BJ (cell line): ENCODE measurements around the gene IFIT1B. TPM values are rescaled to one million over a fixed set of nuclear protein-coding genes. Genes with fewer than 3 reads are reported as not detected.
A peak's percentile ranks its signal among the peaks of the same experiment; 100 is the strongest.

ENCODE experiments used
- CTCF ChIA-PET: fragments of 350-600 bp; formaldehyde crosslinking; extraction: SDS; loops from one replicate; lab custom pipeline; 2021; ENCODE audit warnings: antibody characterized with exemption, inconsistent platforms; lab: Yijun Ruan, JAX
- POLR2A ChIA-PET: fragments of 300-600 bp; sonication (Branson Sonifier 250); formaldehyde crosslinking; extraction: SDS; loops from one replicate; lab custom pipeline; 2021; ENCODE audit warnings: antibody characterized with exemption; lab: Charles Lee
- DNase-seq: peaks from one replicate; pipeline ENCODE4 v3.0.0-alpha.2; 2011; ENCODE audit warnings: low read depth
- H3K27me3 ChIP-seq: 2 replicates; pipeline ENCODE4 v1.6.0; 2011; ENCODE audit warnings: low read length; ENCODE audit not compliant: control insufficient read depth, insufficient read depth
- H3K36me3 ChIP-seq: 2 replicates; pipeline ENCODE4 v1.5.1; 2011; ENCODE audit warnings: low read length; ENCODE audit not compliant: control insufficient read depth, insufficient read depth
- H3K4me3 ChIP-seq: 2 replicates; pipeline ENCODE4 v1.5.1; 2011; ENCODE audit warnings: low read depth, mild to moderate bottlenecking, control low read depth, low read length
- polyA plus RNA-seq: library from polyadenylated mRNA; depleted of rRNA; stranded (reverse); fragments of >200 nt; gene quantifications from 2 replicates; pipeline ENCODE4 v1.2.3, GENCODE V29; 2011
- TF ChIP-seq, protein P1 (sequence below): IDR thresholded peaks from 2 replicates; pipeline ENCODE4 v1.5.1; 2011; ENCODE audit warnings: low read depth, mild to moderate bottlenecking, control low read depth, inconsistent platforms, low read length, moderate library complexity; ENCODE audit not compliant: insufficient read depth

Gene IFIT1B
- polyA plus RNA-seq, 1 experiment, result not detected

DNA sequence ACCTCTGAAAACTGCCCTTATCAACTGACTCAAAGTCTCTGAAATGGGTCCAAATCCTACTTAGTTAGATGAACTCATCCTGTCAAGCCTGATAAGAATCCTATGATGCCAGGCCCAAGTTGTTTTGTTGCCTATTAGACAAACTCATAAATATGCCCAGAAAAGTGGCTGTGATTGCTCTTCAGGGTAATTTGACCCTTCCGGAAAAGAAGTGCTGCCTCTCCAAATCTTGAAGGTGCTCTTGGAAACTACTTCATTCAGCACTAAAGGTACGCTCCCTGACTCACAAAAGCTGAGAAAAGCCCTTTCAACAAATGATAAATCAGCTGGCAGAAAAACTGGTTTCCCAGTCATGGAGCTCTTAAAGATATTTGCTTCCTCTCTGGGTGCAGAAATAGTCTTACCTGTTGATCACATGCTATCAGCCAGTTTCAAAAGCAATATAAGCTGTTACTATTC is 43.2 kb downstream of the IFIT1B start:
- no peaks in the 10 kb centered on the region for H3K27me3 ChIP-seq
- no peak for DNase-seq
- no peak overlapping the region for H3K4me3 ChIP-seq
- ChIA-PET POLR2A (no interaction called here), CTCF (interaction anchor here (0.6 to 1.0 kb wide), 2 partner anchors 136 to 727 kb away, joined by 3 to 4 read pairs; no protein-coding TSS in a partner anchor)
- no peaks in the 10 kb centered on the region for H3K36me3 ChIP-seq
- TF ChIP-seq, protein P1, sequence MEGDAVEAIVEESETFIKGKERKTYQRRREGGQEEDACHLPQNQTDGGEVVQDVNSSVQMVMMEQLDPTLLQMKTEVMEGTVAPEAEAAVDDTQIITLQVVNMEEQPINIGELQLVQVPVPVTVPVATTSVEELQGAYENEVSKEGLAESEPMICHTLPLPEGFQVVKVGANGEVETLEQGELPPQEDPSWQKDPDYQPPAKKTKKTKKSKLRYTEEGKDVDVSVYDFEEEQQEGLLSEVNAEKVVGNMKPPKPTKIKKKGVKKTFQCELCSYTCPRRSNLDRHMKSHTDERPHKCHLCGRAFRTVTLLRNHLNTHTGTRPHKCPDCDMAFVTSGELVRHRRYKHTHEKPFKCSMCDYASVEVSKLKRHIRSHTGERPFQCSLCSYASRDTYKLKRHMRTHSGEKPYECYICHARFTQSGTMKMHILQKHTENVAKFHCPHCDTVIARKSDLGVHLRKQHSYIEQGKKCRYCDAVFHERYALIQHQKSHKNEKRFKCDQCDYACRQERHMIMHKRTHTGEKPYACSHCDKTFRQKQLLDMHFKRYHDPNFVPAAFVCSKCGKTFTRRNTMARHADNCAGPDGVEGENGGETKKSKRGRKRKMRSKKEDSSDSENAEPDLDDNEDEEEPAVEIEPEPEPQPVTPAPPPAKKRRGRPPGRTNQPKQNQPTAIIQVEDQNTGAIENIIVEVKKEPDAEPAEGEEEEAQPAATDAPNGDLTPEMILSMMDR, result no peak

DNA sequence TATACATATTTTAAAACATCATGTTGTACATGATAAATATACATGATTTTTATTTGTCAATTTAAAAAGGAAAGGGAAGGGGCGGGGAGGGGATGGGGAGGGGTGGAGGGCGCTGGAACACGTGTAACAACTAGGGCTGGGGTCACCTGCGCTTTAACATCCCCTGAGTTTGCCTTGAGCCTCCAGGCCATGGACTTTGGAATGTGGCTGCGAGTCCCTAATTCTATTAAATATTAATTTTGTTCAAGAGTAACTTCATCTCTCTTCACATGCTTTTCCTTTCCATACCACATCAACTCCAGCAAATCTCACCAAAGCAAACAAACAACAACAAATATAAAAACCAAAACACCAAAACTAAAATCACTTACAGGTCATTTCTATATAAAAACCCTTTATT is 47.1 kb downstream of the IFIT1B start:
- DNase-seq, result no peak
- TF ChIP-seq, protein P1, result no peak
- Histone ChIP-seq H3K27me3 (no peaks in the 10 kb centered on the region), H3K36me3 (no peaks in the 10 kb centered on the region), H3K4me3 (no peak overlapping the region)
- ChIA-PET POLR2A (interaction anchor here (0.5 kb wide), 1 partner anchor 105 kb away, joined by 4 read pairs; no protein-coding TSS in a partner anchor), CTCF (interaction anchor here (0.8 to 4.2 kb wide), 4 partner anchors 10 to 140 kb away, joined by 3 to 22 read pairs (median 4); partner anchors contain the start of gene IFIT5)

DNA sequence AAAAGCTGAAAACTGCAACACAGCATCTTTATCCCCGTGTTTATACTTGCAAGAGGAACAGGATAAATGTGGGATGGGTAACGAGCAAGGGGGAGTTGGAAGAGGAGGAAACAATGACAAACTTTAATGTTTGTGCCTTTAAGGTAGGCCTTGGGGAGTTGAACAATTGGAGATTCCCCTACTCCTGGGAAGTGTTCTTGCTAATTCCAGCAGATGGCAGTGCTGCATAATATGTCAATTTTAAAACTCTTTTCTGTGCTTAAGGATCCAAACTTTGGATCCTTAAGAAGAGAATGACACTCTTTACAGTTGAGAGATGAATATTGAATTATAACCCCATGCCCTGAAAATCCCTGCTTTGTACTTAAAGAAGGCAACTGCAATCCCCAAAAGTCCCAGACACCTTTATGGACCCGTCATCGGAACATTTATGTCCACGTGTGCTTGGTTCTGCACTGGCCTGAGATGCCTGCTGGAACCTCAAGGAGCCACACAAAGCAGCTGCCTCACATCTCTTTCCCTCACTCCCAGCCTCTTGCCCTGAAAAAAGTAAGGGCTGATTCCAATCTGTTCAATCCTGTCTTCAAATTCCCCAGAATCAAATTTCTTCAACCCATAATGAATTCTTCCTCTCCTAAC is 48.5 kb downstream of the IFIT1B start:
- TF ChIP-seq, protein P1, result peak; percentile 72
- no peak overlapping the region for H3K4me3 ChIP-seq
- DNase-seq, result no peak
- H3K36me3 ChIP-seq, result no peaks in the 10 kb centered on the region
- ChIA-PET POLR2A (no interaction called here), CTCF (interaction anchor here (0.6 to 4.2 kb wide), 11 partner anchors 8 to 142 kb away, joined by 3 to 23 read pairs (median 3); no protein-coding TSS in a partner anchor)
- H3K27me3 ChIP-seq, result no peaks in the 10 kb centered on the region

DNA sequence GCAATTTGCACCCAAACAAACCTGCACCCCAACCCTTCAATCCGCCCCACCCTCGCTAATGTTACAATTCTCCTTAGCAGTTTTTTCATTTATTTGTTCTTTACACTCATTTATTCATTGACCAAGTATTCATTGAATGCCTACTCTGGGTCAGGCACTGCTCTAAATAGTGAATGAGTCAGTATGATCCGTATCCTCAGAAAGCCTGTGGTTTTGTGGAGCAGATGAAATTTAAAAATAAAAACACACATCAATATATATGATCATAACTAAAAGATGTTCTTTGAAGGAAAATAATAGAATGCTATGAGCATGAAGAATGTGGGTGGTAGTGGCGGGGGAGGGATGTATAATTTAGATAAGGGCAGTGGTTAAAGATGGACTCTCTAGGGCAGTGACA is 49.8 kb downstream of the IFIT1B start:
- CTCF ChIA-PET, result interaction anchor here (0.6 to 4.2 kb wide), 11 partner anchors 9 to 349 kb away, joined by 3 to 23 read pairs (median 4); no protein-coding TSS in a partner anchor
- POLR2A ChIA-PET, result no interaction called here
- Histone ChIP-seq H3K27me3 (no peaks in the 10 kb centered on the region), H3K4me3 (no peak overlapping the region), H3K36me3 (no peaks in the 10 kb centered on the region)
- DNase-seq, result peak; percentile 39
- TF ChIP-seq, protein P1, result no peak

DNA sequence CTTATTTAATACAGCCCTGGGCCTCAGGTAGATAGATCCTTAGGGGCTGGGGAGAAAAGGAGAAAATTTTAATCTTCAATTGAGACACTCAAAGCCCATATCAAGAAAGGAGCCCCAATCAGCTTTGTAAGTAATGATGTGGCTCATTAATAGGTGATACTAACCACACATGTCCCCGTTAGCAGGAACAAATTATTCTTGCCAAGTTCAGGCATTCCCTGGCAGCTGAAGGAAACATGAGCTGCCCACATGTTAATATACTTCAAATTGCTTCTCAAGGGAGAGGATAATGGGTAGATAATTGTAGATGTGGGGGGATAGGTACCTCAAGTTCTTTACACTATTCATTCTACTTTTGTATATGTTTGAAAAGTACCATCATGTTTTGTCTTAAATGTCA is 51.0 kb downstream of the IFIT1B start:
- no peaks in the 10 kb centered on the region for H3K27me3 ChIP-seq
- TF ChIP-seq, protein P1, result no peak
- ChIA-PET CTCF (interaction anchor here (0.6 to 2.4 kb wide), 4 partner anchors 10 to 134 kb away, joined by 3 to 10 read pairs (median 4); no protein-coding TSS in a partner anchor), POLR2A (interaction anchor here (0.6 kb wide), 1 partner anchor 10 kb away, joined by 17 read pairs; no protein-coding TSS in a partner anchor)
- DNase-seq, result no peak
- no peaks in the 10 kb centered on the region for H3K36me3 ChIP-seq
- no peak overlapping the region for H3K4me3 ChIP-seq
